ENCODE measurements around the gene VAV3. TPM values are rescaled to one million over a fixed set of nuclear protein-coding genes. Genes with fewer than 3 reads are reported as not detected.
"Not testable (repeated sequence)": the region's sequence is repeated elsewhere in the genome, so short reads cannot be mapped to it uniquely, and the experiment has no call there.

The VAV3 gene
- total RNA-seq, 1 donor from 2014 or later, result 4.5 TPM

DNA sequence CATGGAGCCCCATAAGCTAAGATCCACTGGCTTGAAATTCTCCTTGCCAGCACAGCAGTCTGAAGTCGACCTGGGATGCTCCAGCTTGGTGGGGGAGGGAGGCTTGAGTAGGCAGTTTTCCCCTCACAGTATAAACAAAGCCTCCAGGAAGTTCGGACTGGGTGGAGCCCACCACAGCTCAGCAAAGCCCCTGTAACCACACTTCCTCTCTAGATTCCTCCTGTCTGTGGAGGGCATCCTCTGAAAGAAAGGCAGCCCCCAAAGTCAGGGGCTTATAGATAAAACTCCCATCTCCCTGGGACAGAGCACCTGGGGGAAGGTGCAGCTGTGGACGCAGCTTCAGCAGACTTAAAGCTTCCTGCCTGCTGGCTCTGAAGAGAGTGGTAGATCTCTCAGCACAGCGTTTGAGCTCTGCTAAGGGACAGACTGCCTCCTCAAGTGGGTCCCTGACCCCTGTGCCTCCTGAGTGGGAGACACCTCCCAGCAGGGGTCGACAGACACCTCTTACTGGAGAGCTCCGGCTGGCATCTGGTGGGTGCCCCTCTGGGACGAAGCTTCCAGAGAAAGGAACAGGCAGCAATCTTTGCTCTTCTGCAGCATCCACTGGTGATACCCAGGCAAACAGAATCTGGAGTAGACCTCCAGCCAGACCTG, 120.3 kb downstream of the VAV3 start:
- not testable (repeated sequence) for DNase-seq (ENCODE audit: low spot score in 2 of 2); FAIRE-seq

DNA sequence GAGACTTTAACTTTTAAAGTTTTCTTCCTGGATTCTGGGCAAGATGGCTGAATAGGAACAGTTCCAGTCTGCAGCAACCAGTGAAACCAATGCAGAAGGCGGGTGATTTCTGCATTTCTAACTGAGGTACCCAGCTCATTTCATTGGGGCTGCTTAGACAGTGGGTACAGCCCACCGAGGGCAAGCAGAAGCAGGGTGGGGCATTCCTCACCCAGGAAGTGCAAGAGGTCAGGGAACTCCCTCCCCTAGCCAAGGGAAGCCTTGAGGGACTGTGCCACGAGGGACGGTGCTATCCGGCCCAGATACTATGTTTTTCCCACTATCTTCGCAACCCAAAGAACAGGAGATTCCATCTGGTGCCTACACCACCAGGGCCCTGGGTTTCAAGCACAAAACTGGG, 121.0 kb downstream of the VAV3 start:
- no peak for DNase-seq (ENCODE audit: low spot score in 2 of 2)
- FAIRE-seq, result no peak

DNA sequence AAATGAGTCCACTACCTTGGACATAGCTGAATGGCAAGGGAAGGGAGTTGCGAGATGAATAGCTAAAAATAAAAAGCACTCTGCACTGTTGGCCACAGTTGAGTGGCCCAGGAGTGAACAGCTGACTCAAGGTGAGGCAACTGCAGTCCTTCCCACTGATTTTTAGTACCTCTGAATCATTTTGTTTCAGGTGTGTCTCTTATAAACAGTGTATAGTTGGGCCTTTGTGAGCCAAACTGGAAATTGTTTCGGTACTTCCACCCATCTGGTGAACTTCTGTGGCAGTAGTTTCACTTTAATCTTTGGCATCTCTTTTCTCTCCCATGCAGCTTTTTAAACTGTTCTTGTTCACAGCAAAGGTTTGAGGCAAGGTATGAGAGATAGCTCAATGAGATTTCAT, 122.7 kb downstream of the VAV3 start:
- DNase-seq (ENCODE audit: low spot score in 2 of 2) (no peak), FAIRE-seq (no peak)

DNA sequence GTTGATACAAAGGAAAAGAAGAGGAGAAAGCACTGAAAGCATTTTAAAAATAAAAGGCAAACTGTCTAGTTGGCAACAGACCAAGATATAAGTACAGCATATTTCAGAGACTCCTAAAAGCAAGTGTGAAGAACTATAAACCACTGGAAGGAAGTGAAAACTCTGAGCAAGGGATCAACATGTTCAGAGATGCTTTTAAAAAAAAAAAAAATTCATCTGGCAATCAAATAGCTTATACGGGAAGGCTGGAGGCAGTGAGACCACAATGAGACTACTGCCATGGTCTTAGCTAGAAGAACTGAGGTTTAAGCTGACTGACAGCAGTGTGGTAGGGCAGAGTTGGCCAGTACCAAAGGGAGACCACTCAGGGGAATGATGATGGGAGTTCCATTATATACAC, 124.3 kb downstream of the VAV3 start:
- DNase-seq (ENCODE audit: low spot score in 2 of 2), result no peak
- no peak for FAIRE-seq

DNA sequence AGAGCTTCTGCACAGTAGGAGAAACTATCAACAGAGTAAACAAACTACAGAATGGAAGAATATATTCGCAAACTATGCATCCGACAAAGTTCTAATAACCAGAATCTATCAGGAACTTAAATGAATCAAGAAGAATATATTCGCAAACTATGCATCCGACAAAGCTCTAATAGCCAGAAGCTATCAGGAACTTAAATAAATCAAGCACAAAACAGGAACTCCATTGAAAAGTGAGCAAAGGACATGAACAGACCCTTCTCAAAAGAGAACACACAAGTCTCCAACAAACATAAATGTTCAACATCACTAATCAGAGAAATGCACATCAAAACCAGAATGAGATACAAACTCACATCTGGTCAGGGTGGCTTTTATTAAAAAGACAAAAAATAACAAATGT, 126.9 kb downstream of the VAV3 start:
- FAIRE-seq, result no peak
- no peak for DNase-seq (ENCODE audit: low spot score in 2 of 2)

DNA sequence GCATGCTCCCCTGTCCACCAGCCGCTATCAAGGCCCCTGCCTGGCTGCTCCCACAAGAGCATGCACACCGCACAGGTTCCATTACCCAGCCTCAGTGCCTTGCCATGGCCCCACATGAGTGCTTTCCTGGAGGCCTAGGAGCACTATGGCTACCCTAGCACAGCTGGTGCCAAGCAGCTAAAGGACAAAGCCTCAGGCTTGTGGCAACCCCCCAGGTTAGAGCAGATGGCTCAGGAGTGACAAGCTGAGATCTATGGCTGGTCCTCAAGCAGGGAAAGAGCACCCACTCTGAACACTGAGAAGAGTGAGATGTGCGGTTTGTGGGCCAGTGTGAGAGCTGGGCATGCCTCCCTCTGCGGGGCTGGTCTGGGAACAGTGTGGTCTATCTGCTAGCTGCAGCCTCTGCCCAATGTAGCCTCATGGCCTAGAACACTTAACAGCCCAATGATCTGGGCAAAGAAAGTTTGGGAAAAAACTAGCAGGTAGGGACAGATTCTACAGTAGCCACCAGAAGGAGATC, 129.8 kb downstream of the VAV3 start:
- no peak for FAIRE-seq
- DNase-seq (ENCODE audit: low spot score in 2 of 2), result no peak

DNA sequence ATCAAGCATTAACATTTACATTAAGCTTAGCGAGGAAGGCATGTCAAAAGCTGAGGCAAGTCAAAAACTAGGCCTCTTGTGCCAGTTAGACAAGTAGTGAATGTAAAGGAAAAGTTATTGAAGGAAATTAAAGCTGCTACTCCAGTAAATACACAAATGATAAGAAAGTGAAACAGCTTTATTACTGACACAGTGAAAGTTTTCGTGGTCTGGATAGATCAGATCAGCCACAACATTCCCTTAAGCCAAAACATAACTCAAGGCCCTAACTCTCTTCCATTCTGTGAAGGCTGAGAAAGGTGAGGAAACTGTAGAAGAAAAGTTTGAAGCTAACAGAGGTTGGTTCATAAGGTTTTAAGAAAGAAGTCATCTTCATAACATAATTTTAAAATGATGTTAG, 131.9 kb downstream of the VAV3 start:
- DNase-seq (ENCODE audit: low spot score in 2 of 2) (no peak), FAIRE-seq (no peak)

DNA sequence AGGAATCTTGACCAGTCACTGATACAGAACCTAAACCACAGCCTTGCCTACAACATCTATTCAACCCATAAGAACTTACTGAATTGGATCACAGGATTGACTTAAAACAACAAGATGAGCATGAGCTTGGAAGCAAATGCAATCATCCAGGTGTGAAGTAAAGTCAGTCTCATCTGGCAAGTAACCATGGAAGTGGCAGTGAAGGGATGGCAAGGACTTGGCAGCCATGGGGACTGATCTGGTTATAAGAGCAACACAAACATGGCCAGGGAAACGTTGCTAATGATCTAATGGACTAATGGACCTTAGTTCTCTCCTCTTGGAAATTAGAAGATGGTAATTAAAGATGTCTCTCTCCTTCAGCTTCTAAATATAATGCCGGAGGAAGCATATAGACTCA, 133.1 kb downstream of the VAV3 start:
- no peak for FAIRE-seq
- no peak for DNase-seq (ENCODE audit: low spot score in 2 of 2)

DNA sequence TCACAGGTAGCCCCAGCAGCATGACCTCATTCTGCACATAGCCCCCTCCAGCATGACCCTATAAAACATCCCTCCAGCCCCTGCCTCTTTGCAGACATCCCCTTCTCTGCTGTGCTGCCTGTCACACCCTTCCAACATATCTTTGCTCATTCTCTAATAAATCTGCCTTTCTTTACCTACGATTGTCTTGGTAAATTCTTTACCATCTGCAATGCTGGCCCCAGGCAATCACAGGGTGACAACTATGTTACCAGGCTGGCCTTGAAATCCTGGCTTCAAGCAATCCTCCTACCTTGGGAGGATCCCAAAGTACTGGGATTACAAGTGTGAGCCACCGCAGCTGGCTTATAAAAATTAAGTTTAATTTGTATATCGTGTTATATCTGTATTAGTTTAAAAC, 134.5 kb downstream of the VAV3 start:
- FAIRE-seq (no peak), DNase-seq (ENCODE audit: low spot score in 2 of 2) (no peak)

DNA sequence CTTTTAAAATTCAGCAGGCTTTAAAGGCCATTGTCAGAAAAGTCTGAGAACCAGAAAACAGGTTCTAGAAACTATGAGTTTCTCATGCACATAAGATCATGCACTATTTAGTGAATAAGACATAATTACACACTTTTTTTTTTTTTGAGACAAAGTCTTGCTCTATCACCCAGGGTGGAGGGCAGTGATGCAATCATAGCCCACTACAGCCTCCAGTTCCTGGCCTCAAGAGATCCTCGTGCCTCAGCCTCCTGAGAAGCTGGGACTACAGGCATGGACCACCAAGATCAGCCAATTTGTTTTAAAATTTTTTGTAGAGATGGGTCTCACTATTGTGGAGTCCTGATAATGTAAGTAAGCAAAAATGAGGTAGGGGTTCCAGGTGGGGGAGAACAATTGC, 134.9 kb downstream of the VAV3 start:
- no peak for DNase-seq (ENCODE audit: low spot score in 2 of 2)
- no peak for FAIRE-seq

DNA sequence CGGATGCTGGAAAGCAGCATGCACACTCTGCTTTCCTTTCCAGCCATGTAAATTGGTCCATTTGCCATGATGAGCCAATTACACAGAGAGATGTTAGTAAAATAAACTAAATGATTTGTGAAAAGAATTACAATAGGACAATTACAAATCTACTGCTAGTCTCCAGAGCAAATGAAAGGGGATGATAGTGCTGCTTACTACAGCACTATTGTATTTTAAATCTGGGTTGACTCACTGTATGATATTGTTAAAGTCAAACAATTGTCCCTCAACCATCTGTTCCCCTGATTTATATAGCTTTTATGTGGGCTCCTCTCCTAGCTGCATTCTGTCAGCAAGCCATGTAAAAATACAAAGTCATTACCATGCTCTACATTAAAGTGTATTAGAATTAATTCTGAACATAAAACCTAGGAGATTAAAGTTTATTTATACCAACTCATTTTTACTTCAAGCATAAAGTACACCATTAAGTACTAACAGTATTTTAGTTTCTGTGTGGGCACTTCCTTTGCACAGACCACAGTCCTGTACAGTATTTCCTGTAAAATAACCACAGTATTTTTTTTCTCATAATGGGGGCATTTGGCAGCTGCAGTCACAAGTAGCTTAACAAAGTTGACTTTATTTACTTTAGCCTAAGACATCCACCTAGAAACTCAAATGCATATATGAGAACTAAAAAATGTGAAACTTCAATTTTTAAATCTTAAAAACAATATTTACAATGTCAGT, 135.8 kb downstream of the VAV3 start:
- DNase-seq (ENCODE audit: low spot score in 2 of 2) (no peak), FAIRE-seq (no peak)

DNA sequence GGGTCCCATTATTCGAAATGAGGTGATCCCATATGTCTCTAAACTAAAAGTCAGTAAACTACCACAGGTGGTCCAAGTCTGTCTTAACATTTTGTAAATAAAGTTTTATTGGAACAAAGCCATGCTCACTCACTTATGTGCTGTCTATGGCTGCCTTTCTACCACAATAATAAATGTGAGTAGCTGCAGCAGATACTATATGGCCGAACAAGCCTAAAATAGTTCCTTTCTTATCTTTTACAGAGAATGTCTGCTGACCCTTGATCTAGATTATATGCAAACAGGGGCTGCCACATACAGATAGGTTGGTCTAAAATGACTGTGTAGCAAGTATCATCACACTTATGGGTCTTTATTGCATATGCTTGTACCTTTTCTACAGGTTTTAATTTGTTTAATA, 140.0 kb downstream of the VAV3 start:
- FAIRE-seq (no peak), DNase-seq (ENCODE audit: low spot score in 2 of 2) (no peak)

DNA sequence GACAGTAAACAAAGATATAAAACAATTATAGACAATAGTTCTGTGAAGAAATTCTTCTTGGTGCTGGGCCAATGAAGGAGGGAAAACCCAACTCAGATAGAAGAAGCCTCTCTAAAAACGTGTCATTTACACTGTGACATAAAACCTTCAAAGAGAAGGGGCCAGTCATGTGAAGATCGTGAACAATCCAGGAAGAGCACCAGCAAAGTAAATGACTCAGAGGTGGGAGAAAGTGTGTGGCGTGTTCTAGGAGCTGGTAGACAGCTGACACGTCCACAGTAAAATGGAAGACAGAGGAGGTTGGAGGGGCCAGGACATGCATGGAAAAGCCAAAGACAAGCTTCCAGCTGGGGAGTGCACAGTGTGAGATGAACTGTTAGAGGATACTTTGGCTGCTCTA, 143.6 kb downstream of the VAV3 start:
- DNase-seq (ENCODE audit: low spot score in 2 of 2) (no peak), FAIRE-seq (no peak)

DNA sequence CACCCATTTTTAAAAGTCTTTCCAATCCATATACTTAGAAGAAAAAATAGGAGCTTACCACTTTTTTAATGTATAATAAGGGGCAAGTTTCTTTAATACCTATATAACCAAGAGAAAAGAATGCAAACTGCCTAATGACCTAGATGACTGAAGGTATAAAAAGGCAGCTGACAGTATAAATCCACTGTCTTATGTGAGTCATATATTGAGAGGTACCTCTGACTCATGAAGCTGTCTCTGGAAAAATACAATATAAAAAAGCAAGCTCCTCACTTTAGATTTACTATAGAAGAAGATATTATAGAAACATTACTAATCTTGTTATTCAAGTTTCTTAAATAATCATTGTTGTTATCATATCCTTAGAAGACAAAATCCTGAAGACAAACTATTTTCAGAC, 144.2 kb downstream of the VAV3 start:
- FAIRE-seq, result no peak
- no peak for DNase-seq (ENCODE audit: low spot score in 2 of 2)

DNA sequence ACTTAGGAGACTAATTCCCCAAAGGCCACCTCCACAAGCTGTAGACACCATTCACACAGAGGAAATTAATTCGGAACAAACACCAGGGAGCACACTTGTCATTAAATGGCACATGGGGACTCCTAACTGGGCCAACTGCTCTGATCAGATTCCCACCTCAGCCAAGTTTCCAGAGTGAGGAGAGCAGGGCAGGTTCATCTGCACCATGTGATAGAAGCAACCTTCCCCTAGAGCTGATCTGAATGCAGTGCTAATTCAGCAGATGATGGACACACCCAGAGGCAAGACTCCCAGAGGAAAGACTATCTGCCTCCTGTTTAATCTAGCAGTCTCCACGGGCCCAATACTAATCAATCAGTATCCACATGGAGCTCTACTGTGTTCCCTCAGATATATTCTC, 147.0 kb downstream of the VAV3 start:
- DNase-seq (ENCODE audit: low spot score in 2 of 2), result no peak
- FAIRE-seq, result no peak

DNA sequence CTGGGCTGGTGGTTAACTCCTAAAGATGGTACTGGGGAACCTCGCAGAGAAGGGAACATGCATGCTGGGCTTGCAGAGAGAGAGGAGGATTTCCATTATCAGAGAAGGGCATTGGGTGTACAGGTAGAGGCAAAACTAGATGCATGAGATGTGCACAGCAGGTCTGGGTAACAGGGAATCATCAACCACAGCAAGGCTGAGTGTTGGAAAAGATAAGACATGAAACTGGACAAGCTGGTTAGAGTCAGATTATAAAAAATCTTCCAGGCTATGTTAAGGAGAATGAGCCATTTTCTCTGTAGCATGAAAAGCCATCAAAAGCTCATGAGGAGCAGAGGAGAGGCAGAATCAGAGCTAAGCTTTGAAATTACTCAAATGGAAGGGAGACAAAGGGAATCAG, 147.8 kb downstream of the VAV3 start:
- FAIRE-seq (no peak), DNase-seq (ENCODE audit: low spot score in 2 of 2) (no peak)

DNA sequence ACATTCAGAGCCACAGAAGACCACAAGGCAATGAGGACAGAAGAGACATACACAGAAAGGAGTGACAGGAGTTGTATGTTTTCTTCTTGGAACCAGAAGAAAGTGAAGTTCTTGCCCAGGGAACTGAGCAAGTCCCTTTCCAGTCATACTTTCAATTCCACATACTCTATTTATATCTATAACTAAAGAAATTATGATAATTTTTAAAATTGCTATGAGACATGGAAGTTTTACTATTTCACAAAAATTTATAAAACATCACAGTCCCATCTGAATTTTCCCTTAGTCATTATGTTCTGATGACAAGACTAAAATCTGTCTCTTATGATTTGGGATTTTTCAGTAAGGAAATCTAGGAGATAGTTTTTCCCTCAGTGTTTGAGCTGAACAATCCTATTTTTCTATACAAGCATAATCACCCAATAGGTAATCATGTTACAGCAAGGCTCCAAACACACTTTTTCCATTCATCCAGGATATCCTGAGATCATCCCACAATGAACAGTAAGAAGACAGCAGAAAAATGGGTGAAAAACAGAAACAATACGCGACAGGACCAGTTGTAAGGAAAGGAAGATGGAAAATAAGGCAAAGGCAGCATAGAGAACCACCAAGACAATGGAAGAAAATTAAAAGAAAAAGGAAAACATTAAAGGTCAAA, 154.6 kb downstream of the VAV3 start:
- DNase-seq (ENCODE audit: low spot score in 2 of 2), result no peak
- FAIRE-seq, result no peak

DNA sequence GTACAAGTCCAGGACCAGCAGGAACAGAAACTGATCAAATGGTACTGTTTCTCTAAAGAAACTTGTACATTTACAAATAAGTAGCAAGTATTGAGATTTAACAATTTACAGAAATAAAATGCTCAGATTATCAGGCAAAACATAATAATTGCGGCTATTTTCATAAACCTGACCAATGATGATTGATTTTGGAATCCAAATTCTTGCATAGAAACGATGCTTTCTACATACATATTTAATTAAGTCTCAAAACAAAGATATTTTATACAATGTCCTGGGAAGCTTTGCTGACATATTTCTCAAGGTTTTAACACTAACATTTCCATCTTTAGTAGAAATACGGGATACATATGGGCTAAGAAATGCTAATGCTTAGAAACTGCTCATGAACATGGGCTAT, 157.1 kb downstream of the VAV3 start:
- no peak for DNase-seq (ENCODE audit: low spot score in 2 of 2)
- no peak for FAIRE-seq

DNA sequence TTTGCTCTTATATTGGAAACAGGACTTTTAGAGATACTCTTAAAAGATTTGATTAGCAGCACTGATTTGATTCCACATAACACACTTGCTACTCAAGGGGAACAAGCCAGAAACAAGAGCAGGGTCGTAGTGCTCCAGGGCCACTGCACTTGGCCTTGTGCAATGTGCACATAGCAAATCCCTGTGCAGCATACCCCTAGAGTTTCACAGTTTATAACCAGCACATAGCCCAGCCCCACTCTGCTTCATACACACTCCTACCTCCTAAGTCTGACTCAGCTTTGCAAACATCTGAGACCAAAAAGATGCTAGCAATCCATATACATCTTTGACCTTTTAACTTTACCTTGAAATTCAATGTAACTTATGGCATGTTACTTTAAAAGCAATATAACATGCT, 157.6 kb downstream of the VAV3 start:
- FAIRE-seq (no peak), DNase-seq (ENCODE audit: low spot score in 2 of 2) (no peak)

DNA sequence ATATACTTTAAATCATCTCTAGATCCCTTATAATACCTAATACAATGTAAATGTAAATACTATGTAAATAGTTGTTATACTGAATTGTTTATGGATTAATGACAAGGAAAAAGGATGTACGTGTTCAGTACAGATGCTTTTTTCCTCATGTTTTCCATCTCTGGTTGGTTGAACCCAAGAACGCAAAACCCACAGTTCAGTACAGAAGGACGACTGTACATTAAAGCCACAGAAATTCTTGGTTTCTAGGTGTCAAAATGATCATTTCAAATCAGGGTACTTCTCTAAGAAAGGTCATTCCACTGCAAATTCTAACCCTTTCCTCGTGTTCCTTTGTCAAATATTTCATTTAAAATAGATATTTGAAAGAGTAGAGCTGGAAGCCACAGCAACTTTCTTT, 158.1 kb downstream of the VAV3 start:
- DNase-seq (ENCODE audit: low spot score in 2 of 2), result no peak
- FAIRE-seq, result no peak

DNA sequence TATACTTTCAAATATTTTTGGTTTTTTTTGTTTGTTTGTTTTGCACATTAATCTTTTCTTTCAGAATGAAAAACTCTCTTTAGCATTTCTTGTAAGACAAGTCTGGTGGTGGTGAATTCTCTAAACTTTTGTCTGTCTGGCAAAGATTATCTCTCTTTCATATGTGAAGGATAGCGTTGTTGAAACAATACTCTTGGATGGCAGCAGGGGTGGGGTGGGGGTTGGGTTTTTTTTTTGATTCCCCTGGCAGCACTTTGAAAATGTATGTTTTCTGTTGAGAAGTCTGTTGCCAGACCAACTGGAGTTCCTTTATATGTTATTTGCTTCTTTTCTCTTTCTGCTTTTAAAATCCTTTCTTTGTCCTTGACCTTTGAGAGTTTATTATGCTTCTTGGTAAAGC, 160.2 kb downstream of the VAV3 start:
- DNase-seq (ENCODE audit: low spot score in 2 of 2) (no peak), FAIRE-seq (no peak)

DNA sequence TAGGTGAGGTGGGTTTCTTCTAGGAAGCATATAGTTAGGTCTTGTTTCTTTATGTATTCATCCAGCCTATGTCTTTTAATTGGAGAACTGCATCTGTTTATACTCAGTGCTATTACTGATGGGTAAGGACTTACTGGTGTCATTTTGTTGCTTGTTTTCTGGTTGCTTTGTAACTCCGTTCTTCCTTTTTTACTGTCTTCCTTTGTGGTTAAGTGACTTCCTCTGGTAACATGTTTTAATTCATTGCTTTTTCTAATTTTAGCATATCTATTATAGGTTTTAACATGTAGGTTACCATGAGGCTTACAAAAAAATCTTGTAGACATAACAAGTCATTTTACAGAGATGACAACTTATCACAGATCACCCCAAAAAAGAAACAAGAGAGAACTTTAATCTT, 160.8 kb downstream of the VAV3 start:
- FAIRE-seq, result no peak
- DNase-seq (ENCODE audit: low spot score in 2 of 2), result no peak

Data from frontal cortex (tissue), 4 donors.